Lower leg skin (tissue), 3 donors: ENCODE measurements around the gene TMEM117.

Experiments
- POLR2A ChIP-seq, 2 donors: fragments of 450-650 bp; IDR thresholded peaks; one replicate each; pipeline ENCODE4 v1.6.1; 2016 to 2017; ENCODE audit warnings: antibody characterized with exemption in 2 of 2, mild to moderate bottlenecking in 1 of 2, moderate library complexity in 1 of 2
- TF ChIP-seq, protein P1 (sequence below), 3 donors: fragments of 450-650 bp; IDR thresholded peaks; one replicate each; pipeline ENCODE4 v1.5.1; 2016; ENCODE audit warnings: antibody characterized with exemption in 3 of 3, mild to moderate bottlenecking in 3 of 3, moderate library complexity in 2 of 3

DNA sequence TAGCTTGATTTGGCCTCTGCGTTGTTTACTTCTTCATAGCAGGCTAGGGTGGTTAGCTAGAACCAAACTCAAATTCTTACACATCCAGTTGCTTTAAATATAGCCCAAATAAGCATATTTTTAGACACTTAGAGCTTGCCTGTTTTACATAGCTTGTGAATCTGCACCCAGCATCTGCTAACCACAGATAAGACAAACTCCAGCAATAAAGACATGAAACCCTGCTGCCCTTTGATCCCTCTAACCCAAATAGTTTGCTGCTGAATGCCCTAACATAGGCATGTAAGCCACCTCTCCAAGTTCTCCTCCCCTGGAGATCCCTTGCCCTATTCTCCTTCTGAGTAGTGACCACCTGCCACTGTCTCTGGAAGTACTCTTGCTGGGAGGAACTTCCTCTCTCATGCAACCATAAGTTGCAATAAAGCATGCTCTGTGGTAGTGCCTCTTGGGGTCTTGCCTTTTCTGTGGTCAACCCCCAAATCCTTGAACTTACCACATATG lies 185.6 kb downstream of the TMEM117 start:
- TF ChIP-seq, protein P1, sequence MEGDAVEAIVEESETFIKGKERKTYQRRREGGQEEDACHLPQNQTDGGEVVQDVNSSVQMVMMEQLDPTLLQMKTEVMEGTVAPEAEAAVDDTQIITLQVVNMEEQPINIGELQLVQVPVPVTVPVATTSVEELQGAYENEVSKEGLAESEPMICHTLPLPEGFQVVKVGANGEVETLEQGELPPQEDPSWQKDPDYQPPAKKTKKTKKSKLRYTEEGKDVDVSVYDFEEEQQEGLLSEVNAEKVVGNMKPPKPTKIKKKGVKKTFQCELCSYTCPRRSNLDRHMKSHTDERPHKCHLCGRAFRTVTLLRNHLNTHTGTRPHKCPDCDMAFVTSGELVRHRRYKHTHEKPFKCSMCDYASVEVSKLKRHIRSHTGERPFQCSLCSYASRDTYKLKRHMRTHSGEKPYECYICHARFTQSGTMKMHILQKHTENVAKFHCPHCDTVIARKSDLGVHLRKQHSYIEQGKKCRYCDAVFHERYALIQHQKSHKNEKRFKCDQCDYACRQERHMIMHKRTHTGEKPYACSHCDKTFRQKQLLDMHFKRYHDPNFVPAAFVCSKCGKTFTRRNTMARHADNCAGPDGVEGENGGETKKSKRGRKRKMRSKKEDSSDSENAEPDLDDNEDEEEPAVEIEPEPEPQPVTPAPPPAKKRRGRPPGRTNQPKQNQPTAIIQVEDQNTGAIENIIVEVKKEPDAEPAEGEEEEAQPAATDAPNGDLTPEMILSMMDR (IDR thresholded peaks at IDR 0.05) = no peak
- no peak for TF ChIP-seq POLR2A (IDR thresholded peaks at IDR 0.05)
